GM19324 (cell line): Measurements from ENCODE around the gene PPOX.

Experiments used
- ATAC-seq: cut with Tn5 transposase; IDR thresholded peaks from one replicate; pipeline ENCODE4 v1.9.1; 2021; ENCODE audit warnings: mild to moderate bottlenecking, moderate library complexity; ENCODE audit not compliant: unreplicated experiment, low FRiP score

PPOX gene

GRCh38 chr1:161165742-161166668, at the start of gene PPOX:
Gene PPOX, plus strand, starts transcription at chr1:161166426. Its CDS starts 422 bp downstream, at chr1:161166848.
- peak; percentile 92 for ATAC-seq

- ATAC-seq: peak; percentile 87
These were observed 48.3 kb upstream of the PPOX start, which contains the start of the genes NIT1 and PFDN2 for GRCh38 chr1:161117759-161118581. Gene NIT1, plus strand, starts transcription at chr1:161118105. Its CDS starts 72 bp downstream, at chr1:161118177. Gene PFDN2, minus strand, starts transcription at chr1:161118037. Its CDS starts 11 bp downstream, at chr1:161118026.

- no peak for ATAC-seq
These were observed 46.9 kb upstream of the PPOX start for GRCh38 chr1:161119092-161119903.

- ATAC-seq: no peak
These were observed 45.1 kb upstream of the PPOX start for GRCh38 chr1:161121042-161121650.

- ATAC-seq: no peak
These were observed 44.4 kb upstream of the PPOX start for GRCh38 chr1:161121834-161122233.

- no peak for ATAC-seq
These were observed 43.3 kb upstream of the PPOX start for GRCh38 chr1:161122967-161123366.

- ATAC-seq: no peak
These were observed 38.6 kb upstream of the PPOX start for GRCh38 chr1:161127649-161128048.

- no peak for ATAC-seq
These were observed 37.4 kb upstream of the PPOX start for GRCh38 chr1:161128591-161129420.

- ATAC-seq: no peak
These were observed 36.0 kb upstream of the PPOX start for GRCh38 chr1:161130266-161130665.

- no peak for ATAC-seq
These were observed 34.5 kb upstream of the PPOX start for GRCh38 chr1:161131523-161132409.

- ATAC-seq: peak; percentile 94
These were observed 33.6 kb upstream of the PPOX start, which contains the start of gene DEDD for GRCh38 chr1:161132410-161133219. Gene DEDD, minus strand, starts transcription at chr1:161132667. Its CDS starts 8,205 bp downstream, at chr1:161124462.

GRCh38 chr1:161133220-161133740, 32.9 kb upstream of the PPOX start:
- ATAC-seq: no peak

GRCh38 chr1:161137881-161138280, 28.3 kb upstream of the PPOX start:
- ATAC-seq: no peak

- no peak for ATAC-seq
These were observed 27.8 kb upstream of the PPOX start for GRCh38 chr1:161138431-161138830.

- no peak for ATAC-seq
These were observed 26.5 kb upstream of the PPOX start for GRCh38 chr1:161139766-161140165.

GRCh38 chr1:161140755-161141400, 25.3 kb upstream of the PPOX start:
- ATAC-seq: no peak
